Neural cell (in vitro differentiated cells): ENCODE measurements around the gene DNAJC27. TPM values are rescaled to one million over a fixed set of nuclear protein-coding genes. Genes with fewer than 3 reads are reported as not detected.
"Not testable (repeated sequence)": the region's sequence is repeated elsewhere in the genome, so short reads cannot be mapped to it uniquely, and the experiment has no call there.

Source experiments
- H2AFZ ChIP-seq: fragments of 200-600, 300-800 bp; sonication (generic), shearing (Covaris generic); 2 replicates; pipeline ENCODE4 v1.6.0; 2014; ENCODE audit warnings: low read depth, mild to moderate bottlenecking, antibody characterized with exemption, low read length, moderate library complexity
- H3F3A ChIP-seq: fragments of 200-600 bp; shearing (Covaris generic); 2 replicates; pipeline ENCODE4 v1.6.1; 2016; ENCODE audit warnings: mild to moderate bottlenecking, moderate library complexity, mixed read lengths, antibody characterized with exemption, low read length; ENCODE audit not compliant: insufficient read depth, poor library complexity, severe bottlenecking
- H3K27ac ChIP-seq: fragments of 200-600, 300-800 bp; sonication (generic), shearing (Covaris generic); 2 replicates; pipeline ENCODE4 v1.5.1; 2014; ENCODE audit warnings: mild to moderate bottlenecking, low read length, moderate library complexity
- H3K27me3 ChIP-seq: fragments of 300-800, 200-600 bp; sonication (generic), shearing (Covaris generic); 2 replicates; pipeline ENCODE4 v1.6.0; 2014; ENCODE audit warnings: mild to moderate bottlenecking, low read depth, low read length, moderate library complexity; ENCODE audit not compliant: insufficient read depth
- H3K36me3 ChIP-seq: fragments of 300-800, 200-600 bp; sonication (generic), shearing (Covaris generic); 2 replicates; pipeline ENCODE4 v1.5.1; 2014; ENCODE audit warnings: mild to moderate bottlenecking, antibody characterized with exemption, low read length, moderate library complexity; ENCODE audit not compliant: insufficient read depth
- H3K4me2 ChIP-seq: fragments of 300-800, 200-600 bp; sonication (generic), shearing (Covaris generic); 2 replicates; pipeline ENCODE4 v1.6.0; 2014; ENCODE audit warnings: mild to moderate bottlenecking, low read length
- H3K4me3 ChIP-seq: fragments of 300-800, 200-600 bp; sonication (generic), shearing (Covaris generic); 2 replicates; pipeline ENCODE4 v1.5.1; 2014; ENCODE audit warnings: mild to moderate bottlenecking, low read length, moderate library complexity
- H3K79me2 ChIP-seq: fragments of 200-600 bp; shearing (Covaris generic); replicated peaks from 2 replicates; pipeline ENCODE4 v1.6.0; 2014; ENCODE audit warnings: mild to moderate bottlenecking, low read length, moderate library complexity; ENCODE audit not compliant: insufficient read depth
- H3K9ac ChIP-seq: fragments of 300-800, 200-600 bp; sonication (generic), shearing (Covaris generic); 2 replicates; pipeline ENCODE4 v1.6.1; 2016; ENCODE audit warnings: mild to moderate bottlenecking, low read length, mixed read lengths
- H3K9me2 ChIP-seq: fragments of 200-600 bp; shearing (Covaris generic); 2 replicates; pipeline ENCODE4 v1.6.1; 2016; ENCODE audit warnings: mild to moderate bottlenecking, low read length, mixed read lengths; ENCODE audit not compliant: insufficient read depth
- H3K9me3 ChIP-seq: fragments of 200-600, 300-800 bp; sonication (generic), shearing (Covaris generic); 2 replicates; pipeline ENCODE4 v1.6.1; 2016; ENCODE audit warnings: mild to moderate bottlenecking, mixed run types, low read length, moderate library complexity, mixed read lengths
- H4K20me1 ChIP-seq: fragments of 200-600 bp; shearing (Covaris generic); 2 replicates; pipeline ENCODE4 v1.6.1; 2016; ENCODE audit warnings: mild to moderate bottlenecking, mixed run types; ENCODE audit not compliant: insufficient read depth
- EP300 ChIP-seq: fragments of 450-650 bp; conservative IDR thresholded peaks from 2 replicates; pipeline ENCODE4 v1.6.1; 2014; ENCODE audit warnings: antibody characterized with exemption, mild to moderate bottlenecking, moderate library complexity; ENCODE audit not compliant: poor library complexity, severe bottlenecking
- EZH2 ChIP-seq: fragments of 200-600, 300-800 bp; shearing (Covaris generic), sonication (generic); IDR thresholded peaks from 2 replicates; pipeline ENCODE4 v1.6.1; 2014; ENCODE audit warnings: antibody characterized with exemption, low read length, borderline replicate concordance, mild to moderate bottlenecking; ENCODE audit not compliant: insufficient read depth, poor library complexity, severe bottlenecking
- MXI1 ChIP-seq: fragments of 450-650 bp; conservative IDR thresholded peaks from 2 replicates; pipeline ENCODE4 v1.6.1; 2014; ENCODE audit warnings: antibody characterized with exemption, mild to moderate bottlenecking; ENCODE audit not compliant: poor library complexity, severe bottlenecking
- POLR2AphosphoS5 ChIP-seq: IDR thresholded peaks from 2 replicates; pipeline ENCODE4 v1.6.1; 2012
- RAD21 ChIP-seq: fragments of 450-650 bp; conservative IDR thresholded peaks from 2 replicates; pipeline ENCODE4 v1.6.1; 2014; ENCODE audit warnings: antibody characterized with exemption, mild to moderate bottlenecking, moderate library complexity
- SMC3 ChIP-seq: fragments of 450-650 bp; conservative IDR thresholded peaks from 2 replicates; pipeline ENCODE4 v1.6.1; 2014; ENCODE audit warnings: antibody characterized with exemption, mild to moderate bottlenecking, moderate library complexity; ENCODE audit not compliant: poor library complexity
- TAF1 ChIP-seq: IDR thresholded peaks from 2 replicates; pipeline ENCODE4 v1.6.1; 2012; ENCODE audit warnings: low read depth
- polyA plus RNA-seq: library from polyadenylated mRNA; depleted of rRNA; stranded (reverse); fragments of >200 nt; gene quantifications from 2 replicates; pipeline ENCODE4 v1.2.3, GENCODE V29; 2014
- TF ChIP-seq, protein P1 (sequence below): fragments of 450-650 bp; IDR thresholded peaks from 2 replicates; pipeline ENCODE4 v1.5.1; 2014; ENCODE audit warnings: antibody characterized with exemption, mild to moderate bottlenecking, moderate library complexity; ENCODE audit not compliant: poor library complexity, severe bottlenecking
- TF ChIP-seq, protein P2 (sequence below): IDR thresholded peaks from 2 replicates; pipeline ENCODE4 v1.6.1; 2012; ENCODE audit warnings: borderline replicate concordance

The DNAJC27 gene
- polyA plus RNA-seq, 1 donor from 2014 or later, result 22.4 TPM

DNA sequence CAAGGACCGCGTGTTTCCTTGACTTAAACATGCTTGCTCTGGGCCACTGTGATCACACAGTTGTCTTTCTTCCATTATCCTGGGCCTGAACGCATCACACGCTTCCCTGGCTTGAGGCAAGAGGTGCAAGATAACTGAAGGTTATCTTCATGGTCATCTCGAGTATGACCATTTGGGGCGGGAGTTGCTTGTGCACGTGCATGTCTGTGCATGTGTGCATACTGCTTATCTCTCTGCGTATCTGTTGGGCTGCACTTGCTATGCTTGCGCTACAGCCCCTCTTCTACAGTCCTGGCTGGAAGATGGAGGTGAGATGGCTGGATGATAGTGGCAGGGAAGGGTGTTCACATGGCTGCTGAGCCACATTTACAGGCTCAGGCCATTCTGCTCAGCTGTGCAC, 42.9 kb upstream of the DNAJC27 start:
- Histone ChIP-seq H3K9me3 (no peaks in the 10 kb centered on the region), H3K9ac (no peak overlapping the region), H3K27ac (no peak overlapping the region), H4K20me1 (no peaks in the 10 kb centered on the region), H3K4me3 (no peak overlapping the region), H2AFZ (no peak overlapping the region), H3F3A (no peaks in the 10 kb centered on the region), H3K79me2 (no peaks in the 10 kb centered on the region), H3K4me2 (no peak overlapping the region), H3K36me3 (no peaks in the 10 kb centered on the region), H3K27me3 (no peaks in the 10 kb centered on the region), H3K9me2 (no peaks in the 10 kb centered on the region)
- TF ChIP-seq, protein P1, sequence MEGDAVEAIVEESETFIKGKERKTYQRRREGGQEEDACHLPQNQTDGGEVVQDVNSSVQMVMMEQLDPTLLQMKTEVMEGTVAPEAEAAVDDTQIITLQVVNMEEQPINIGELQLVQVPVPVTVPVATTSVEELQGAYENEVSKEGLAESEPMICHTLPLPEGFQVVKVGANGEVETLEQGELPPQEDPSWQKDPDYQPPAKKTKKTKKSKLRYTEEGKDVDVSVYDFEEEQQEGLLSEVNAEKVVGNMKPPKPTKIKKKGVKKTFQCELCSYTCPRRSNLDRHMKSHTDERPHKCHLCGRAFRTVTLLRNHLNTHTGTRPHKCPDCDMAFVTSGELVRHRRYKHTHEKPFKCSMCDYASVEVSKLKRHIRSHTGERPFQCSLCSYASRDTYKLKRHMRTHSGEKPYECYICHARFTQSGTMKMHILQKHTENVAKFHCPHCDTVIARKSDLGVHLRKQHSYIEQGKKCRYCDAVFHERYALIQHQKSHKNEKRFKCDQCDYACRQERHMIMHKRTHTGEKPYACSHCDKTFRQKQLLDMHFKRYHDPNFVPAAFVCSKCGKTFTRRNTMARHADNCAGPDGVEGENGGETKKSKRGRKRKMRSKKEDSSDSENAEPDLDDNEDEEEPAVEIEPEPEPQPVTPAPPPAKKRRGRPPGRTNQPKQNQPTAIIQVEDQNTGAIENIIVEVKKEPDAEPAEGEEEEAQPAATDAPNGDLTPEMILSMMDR, result no peak
- TF ChIP-seq POLR2AphosphoS5, result no peak
- TF ChIP-seq RAD21, result no peak
- TF ChIP-seq EP300, result no peak
- TF ChIP-seq SMC3, result no peak
- no peak for TF ChIP-seq MXI1
- TF ChIP-seq, protein P2, sequence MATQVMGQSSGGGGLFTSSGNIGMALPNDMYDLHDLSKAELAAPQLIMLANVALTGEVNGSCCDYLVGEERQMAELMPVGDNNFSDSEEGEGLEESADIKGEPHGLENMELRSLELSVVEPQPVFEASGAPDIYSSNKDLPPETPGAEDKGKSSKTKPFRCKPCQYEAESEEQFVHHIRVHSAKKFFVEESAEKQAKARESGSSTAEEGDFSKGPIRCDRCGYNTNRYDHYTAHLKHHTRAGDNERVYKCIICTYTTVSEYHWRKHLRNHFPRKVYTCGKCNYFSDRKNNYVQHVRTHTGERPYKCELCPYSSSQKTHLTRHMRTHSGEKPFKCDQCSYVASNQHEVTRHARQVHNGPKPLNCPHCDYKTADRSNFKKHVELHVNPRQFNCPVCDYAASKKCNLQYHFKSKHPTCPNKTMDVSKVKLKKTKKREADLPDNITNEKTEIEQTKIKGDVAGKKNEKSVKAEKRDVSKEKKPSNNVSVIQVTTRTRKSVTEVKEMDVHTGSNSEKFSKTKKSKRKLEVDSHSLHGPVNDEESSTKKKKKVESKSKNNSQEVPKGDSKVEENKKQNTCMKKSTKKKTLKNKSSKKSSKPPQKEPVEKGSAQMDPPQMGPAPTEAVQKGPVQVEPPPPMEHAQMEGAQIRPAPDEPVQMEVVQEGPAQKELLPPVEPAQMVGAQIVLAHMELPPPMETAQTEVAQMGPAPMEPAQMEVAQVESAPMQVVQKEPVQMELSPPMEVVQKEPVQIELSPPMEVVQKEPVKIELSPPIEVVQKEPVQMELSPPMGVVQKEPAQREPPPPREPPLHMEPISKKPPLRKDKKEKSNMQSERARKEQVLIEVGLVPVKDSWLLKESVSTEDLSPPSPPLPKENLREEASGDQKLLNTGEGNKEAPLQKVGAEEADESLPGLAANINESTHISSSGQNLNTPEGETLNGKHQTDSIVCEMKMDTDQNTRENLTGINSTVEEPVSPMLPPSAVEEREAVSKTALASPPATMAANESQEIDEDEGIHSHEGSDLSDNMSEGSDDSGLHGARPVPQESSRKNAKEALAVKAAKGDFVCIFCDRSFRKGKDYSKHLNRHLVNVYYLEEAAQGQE, result no peak
- TF ChIP-seq TAF1, result no peak
- TF ChIP-seq EZH2, result no peak

DNA sequence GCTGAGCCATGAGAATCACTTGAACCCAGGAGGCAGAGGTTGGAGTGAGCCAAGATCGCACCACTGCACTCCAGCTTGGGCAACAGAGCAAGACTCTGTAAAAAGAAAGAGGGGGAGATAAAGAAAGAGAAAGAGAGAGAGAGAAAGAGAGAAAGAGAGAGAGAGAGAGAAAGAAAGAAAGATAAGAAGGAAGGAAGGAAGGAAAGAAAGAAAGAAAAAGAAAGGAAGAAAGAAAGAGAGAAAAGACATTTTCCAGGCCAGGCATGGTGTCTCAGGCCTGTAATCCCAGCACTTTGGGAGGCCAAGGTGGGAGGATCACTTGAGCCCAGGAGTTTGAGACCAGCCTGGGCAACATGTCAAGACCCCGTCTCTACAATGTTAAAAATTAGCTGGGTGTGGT, 39.6 kb upstream of the DNAJC27 start:
- not testable (repeated sequence) for H3K9ac ChIP-seq, H3K79me2 ChIP-seq, H3K27ac ChIP-seq, H3K4me2 ChIP-seq, H3K9me3 ChIP-seq, H3K36me3 ChIP-seq, H4K20me1 ChIP-seq, H3F3A ChIP-seq, H3K4me3 ChIP-seq, H2AFZ ChIP-seq, H3K9me2 ChIP-seq, H3K27me3 ChIP-seq

DNA sequence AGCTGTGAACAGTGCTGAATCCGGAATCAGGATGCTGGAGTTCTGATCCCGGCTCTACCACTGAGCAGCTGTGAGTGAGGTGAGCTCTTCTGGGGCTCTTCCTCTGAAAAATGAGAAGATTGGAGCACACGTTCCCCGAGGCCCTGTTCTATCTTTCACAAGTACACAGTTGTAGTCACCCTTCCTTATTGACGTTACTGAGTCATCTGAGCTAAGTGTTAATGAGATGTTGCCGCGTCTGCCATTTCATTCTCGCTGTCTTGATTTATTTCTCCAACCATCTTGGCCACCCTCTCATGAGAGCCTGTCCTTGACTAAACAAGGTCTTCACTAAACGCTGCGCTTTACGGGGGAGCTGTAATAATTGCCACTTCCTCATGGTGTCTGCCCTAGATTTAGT, 38.2 kb upstream of the DNAJC27 start:
- no peak overlapping the region for H2AFZ ChIP-seq
- no peak overlapping the region for H3K4me3 ChIP-seq
- TF ChIP-seq, protein P2, result no peak
- TF ChIP-seq EP300 (no peak), POLR2AphosphoS5 (no peak), SMC3 (no peak), TAF1 (no peak), EZH2 (no peak), MXI1 (no peak), RAD21 (no peak)
- TF ChIP-seq, protein P1, result no peak
- no peaks in the 10 kb centered on the region for H4K20me1 ChIP-seq
- H3F3A ChIP-seq, result no peaks in the 10 kb centered on the region
- no peaks in the 10 kb centered on the region for H3K36me3 ChIP-seq
- no peak overlapping the region for H3K9ac ChIP-seq
- H3K4me2 ChIP-seq, result no peak overlapping the region
- no peaks in the 10 kb centered on the region for H3K9me2 ChIP-seq
- H3K27ac ChIP-seq, result no peak overlapping the region
- no peaks in the 10 kb centered on the region for H3K27me3 ChIP-seq
- H3K9me3 ChIP-seq, result no peaks in the 10 kb centered on the region
- H3K79me2 ChIP-seq, result no peaks in the 10 kb centered on the region
